ACHN (cell line): ENCODE results near the gene ALPK1.
A peak's percentile ranks its signal among the peaks of the same experiment; 100 is the strongest.
"Not testable (repeated sequence)": the region's sequence is repeated elsewhere in the genome, so short reads cannot be mapped to it uniquely, and the experiment has no call there.

Experiments
- DNase-seq: peaks from one replicate; pipeline ENCODE4 v3.0.0-alpha.2; 2015
- in situ Hi-C: cut with HindIII; loops from 2 replicates; pipeline ENCODE4 v1.10.0; 2017; ENCODE audit warnings: low sequenced_read_pairs, low pct_ligation_motif_present, low pct_unique_long_range_greater_than_20kb

The ALPK1 gene

DNA sequence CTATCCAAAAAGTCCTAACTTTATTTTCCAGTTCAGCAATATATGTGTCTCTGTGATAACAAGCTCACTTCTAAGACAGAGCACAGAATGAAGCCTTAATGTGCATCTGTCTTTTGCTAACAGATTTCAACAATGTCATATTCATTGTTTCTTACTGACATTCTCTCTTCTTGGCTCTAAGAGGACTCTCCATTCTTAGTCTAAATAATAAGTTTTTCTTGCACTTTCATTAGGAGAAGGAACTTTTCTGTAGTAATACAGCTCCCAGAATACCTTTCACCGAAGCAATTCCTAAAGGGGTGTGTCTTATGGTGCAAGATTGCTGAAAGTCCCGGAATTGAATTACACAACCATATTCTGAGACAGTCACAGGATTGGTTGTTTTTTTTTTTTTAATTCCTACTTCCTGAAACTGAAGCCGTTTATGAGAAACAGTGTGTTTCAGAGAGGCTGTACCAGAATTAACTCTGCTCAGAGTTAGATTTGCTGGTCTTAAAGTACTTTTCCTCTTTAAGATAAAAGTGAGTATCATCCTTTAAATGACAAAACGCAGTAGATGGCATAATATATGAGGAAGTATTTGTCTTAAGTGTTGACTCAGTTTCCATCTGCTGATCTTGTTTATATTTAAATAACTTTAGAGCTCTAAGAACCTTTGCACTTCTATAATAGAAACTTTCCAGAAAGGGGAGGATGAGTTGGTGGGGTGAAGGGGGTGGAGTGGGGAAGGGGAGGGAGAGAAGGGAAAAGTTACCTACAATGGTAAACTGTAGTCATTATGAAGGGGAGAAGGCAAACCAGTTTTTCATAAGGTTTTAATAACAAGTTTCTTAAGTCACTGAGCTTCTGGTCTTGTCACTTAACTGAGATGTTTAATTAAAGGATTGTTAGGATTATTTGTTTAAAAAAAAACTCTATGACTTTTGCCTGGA, at the start of gene ALPK1:
Gene ALPK1, plus strand, starts transcription at position 421 of the 932 bp plus-strand sequence.
- in situ Hi-C loops = no loop called here

DNA sequence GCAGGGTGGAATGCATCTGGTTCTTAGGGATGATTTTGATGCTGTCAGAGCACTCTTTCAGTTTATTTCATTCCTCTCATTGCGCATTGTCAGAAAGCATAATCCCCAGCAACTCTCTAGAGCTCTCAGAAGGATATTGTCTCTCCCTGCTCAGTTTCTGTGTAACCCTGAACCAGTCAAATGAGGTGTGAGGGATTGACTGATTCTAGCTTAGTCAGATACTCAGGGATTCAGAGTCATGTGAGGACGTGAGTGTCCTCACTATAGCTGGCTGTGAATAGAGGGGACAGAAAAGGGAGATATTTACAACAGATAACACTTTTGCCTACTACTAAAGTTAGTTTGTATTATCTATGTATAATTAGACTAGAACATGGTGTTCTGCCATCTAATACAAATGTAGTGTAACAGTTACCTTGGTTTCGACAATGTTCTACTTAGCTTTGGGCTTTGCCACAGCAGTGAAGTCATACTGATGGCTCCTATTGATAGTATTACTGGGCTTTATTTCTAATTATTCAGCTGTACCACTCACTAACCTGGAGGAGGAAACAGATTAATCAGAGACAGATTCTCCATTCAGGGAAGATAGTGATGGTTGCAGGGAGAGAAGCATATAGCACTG, 46.0 kb upstream of the ALPK1 start:
- no peak for DNase-seq

More for the DNA sequence above, at the start of gene ALPK1:
- DNase-seq = peak; percentile 88

DNA sequence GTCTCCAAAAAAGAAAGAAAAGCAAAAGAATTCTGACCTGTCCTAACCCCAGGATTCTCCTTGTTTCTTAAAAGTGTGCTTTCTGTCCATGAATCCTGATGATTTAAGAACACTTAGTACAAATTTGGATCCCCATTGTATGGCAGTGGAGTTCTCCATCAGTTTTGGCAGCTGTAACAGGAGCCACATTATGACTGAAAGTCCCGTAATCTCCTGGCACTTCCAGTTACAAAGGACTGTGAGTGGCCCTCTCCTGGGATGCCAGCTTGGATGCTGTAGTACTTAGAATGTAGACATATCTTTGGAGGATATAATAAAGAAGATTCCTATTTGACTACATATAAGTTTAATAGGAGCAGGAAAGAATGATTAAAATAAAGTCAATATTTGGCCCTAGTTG, 44.9 kb upstream of the ALPK1 start:
- DNase-seq = no peak
- in situ Hi-C loops = no loop called here

More for the DNA sequence above, 46.0 kb upstream of the ALPK1 start:
- in situ Hi-C loops = no loop called here

DNA sequence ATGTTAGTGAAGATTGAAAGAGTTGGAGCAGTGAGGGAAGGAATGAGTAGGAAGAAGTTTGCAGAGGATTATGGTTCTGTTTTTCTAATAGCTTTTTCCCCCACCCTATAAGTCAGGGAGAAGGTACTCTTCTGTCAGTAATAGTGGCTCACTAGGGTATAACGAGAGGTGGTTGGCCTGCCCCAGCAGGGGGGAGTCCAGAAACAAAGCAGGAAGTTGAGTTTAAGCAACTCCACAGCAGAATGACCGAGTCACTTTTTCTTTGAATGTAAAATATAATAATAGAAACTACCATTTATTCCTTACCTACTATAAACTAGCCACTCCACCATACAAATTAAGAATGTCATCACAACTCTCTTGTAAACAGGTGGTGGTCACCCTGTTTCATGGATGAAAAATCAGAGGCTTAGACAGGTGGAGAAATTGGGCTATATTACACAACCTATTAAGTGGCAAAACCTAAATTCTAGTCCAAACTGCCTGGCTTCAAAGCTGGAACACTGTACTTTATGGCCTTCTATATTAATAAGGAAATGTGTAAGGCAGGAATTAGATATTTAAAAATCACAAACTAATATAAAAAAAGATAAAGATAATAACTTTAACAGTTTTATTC, 43.7 kb upstream of the ALPK1 start:
- in situ Hi-C loops = no loop called here
- DNase-seq = no peak

DNA sequence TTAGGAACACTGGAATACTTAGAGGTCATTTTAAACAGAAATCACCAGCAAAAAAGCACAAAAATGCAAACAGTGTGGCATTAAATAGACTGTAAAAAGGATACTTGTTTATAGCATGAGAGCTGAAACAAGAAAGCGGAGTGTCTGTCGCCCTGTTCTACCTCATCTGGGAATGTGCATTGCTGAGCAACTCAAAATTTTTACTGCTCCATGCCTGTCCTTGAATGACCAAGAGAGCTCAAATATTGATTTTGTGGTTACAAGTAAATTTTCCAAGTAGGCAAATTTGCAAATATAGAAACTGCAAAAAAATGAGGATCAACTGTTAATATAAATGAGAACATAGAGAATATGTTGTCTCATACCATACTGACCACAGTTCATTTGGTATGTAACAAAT, 40.1 kb upstream of the ALPK1 start:
- in situ Hi-C loops = no loop called here
- no peak for DNase-seq

DNA sequence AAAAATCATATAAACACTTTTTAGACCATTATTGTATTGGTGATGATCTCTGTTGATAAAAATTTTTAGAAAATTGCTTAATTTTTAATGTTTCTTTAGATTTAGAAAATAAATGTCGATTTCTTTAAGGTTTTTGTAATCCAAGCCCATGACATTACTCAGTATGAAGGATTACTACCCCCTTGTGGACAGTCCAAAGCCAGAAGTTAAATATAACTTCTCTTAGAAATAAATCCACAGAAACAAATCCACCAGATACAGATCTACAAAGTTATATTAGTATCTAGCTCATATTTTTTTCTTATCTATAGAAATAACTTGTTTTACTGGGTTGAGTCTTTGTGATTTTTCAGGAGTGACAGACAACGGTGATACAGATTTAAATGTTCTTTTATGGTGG, 30.3 kb upstream of the ALPK1 start:
- in situ Hi-C loops = no loop called here
- peak; percentile 38 for DNase-seq

DNA sequence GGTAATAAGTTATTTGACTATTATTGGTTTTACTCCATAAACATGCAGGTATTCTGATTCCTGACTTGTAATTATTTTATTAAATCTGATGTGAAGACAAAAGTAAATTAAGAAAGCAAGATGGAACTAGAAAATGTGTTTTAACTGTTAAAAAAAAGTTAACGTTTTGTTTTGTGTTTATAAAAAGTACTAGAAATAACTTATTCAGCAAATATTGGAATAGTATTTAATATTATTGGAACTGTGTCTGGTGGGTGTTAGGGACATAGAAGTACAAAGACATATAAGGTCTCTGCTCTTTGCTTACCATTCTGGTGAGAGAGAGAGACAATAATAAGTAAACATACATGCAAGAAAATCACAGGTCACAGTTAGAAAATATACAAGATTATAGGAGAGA, 27.1 kb upstream of the ALPK1 start:
- no peak for DNase-seq
- in situ Hi-C loops = no loop called here

DNA sequence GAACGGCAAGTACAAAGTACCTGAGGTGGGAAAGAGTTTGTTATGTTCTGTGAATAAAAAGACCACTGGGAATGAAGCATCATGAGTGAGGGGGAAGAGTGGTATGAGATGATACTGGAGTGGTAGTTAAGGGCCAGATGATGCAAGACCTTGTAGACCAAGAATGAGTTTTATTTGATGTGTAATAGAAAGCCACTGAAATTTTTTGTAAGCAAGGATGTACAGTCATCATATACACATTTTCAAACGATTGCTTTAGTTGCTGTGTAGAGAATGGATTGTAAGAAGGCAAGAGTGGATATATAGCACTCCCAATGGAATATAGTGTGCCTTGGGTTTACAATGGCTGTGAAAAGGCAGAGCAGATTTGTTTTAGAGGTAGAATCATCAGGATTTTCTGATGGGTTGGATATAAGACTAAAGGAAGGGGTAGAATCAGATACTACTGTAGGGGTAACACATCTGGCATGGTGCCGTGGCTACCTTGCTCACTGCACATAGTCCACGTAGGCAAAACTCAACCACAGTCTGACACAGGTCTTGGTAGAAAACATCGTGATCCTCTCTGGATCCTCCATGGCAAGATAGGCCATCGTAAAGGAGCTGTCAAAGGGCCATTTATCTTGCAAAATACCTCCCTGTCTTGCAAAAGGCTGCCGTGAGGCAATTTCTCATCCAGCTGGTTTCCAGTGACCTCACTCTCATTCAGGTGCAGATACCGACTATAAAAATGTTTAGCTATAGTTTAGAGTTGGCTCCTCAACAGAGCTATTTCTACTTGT, 26.3 kb upstream of the ALPK1 start:
- in situ Hi-C loops = no loop called here
- no peak for DNase-seq

DNA sequence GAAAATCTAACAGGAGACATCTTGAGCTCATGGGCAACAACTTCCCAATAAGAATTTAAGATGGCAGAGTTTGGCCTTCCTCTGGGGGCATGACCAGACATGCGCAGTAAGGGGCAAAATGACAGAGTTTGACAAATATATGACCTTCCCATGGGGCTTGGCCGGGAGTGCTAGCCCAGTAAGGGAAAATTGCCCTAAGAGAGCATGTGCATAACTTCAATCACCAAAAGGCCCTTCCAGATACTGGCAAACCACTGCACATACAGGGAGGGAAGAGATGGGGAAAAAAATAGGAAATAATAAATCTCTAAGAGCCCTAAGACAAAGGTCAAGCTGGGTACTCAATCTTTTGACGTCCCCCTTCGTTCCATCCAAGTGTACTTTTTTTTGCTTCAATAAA, 24.9 kb upstream of the ALPK1 start:
- in situ Hi-C loops = no loop called here

DNA sequence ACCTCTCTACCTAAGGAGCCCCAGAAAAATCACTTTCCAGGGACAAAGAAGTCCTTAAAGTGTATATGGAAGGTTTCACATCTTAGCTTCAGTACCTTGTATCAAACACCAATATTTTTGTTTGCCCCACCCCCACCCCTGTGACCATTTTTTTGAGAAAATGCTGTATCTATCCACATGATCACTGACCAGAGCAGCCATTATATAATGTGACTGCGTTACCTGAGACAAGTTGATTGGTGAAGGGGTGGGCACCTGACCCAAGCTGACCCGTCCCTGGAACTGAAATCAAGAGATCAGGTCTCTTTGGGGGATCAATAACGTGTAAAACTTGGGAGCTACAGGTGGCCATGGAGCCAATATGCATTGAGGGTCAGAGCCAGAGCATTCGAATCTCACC, 22.2 kb upstream of the ALPK1 start:
- DNase-seq = no peak
- in situ Hi-C loops = no loop called here

More for the DNA sequence above, 24.9 kb upstream of the ALPK1 start:
- no peak for DNase-seq

DNA sequence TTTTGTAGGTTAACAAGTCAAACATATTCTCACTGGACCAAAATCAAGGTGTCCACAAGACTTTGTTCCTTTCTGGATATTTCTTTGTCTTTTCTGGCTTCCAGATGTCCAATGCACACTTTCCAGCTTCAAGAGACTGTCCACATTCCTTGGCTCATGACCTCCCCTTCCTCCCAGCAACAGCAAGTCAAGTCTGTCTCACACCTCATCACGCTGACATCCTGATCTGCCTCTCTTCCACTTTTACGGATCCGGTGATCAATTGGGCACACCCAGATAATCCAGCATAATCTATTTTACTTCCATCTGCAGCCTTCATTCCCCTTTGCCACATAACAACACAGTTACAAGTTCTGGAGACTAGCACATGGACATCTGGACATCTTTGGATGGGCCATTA, 21.1 kb upstream of the ALPK1 start:
- in situ Hi-C loops = no loop called here
- DNase-seq = no peak

DNA sequence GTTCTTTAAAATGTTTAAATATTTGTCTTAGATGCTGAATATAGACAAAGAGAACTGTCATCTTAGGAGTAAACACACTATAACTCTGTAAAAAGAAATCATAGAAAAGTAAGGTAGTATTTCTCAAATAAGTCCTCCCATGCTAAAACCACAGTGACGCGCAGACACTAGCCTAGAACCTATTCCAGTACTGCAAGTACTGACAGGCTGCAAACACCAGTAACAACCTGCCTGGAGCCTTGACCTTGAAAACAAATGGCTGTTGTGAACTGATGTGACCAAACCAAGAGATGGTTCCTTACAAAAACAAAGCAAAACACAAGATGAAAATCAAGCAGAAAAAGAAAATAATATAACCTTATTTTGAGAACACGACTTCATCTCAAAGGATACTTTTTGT, 19.9 kb upstream of the ALPK1 start:
- no peak for DNase-seq
- in situ Hi-C loops = no loop called here

DNA sequence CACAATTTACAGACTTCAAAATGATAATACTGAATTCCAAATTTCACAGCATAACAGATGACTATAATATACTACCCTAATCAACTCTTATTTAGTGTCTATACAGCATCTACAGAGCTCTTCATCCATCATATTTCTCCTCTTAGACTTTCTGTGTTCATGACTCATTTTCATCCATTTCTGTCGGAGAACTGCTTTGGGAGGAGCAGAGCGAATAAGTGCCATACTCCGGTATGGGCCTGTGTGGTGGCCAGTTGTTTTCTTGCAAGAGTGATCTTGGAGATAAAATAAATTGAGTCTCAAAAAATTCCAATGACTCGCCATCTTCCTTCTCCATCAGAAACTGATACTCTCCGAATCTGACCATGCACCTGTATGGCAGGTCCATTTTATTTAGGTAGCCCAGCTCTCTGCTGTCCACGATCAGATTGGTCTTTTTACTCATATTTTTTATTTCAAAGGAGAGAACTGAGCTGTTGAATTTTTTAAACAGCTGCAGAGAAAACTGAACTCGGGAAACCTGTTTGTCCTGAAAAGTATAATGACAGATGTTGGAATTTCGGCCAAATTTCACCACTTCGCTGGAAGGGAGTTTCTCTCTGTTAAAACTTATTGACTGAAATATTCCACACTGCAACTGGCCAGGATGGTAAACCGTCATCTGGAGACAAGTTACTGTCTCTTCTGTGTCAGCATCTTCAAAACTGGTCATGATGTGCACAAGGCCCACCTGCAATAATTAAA, 19.3 kb upstream of the ALPK1 start:
- in situ Hi-C loops = no loop called here
- no peak for DNase-seq

DNA sequence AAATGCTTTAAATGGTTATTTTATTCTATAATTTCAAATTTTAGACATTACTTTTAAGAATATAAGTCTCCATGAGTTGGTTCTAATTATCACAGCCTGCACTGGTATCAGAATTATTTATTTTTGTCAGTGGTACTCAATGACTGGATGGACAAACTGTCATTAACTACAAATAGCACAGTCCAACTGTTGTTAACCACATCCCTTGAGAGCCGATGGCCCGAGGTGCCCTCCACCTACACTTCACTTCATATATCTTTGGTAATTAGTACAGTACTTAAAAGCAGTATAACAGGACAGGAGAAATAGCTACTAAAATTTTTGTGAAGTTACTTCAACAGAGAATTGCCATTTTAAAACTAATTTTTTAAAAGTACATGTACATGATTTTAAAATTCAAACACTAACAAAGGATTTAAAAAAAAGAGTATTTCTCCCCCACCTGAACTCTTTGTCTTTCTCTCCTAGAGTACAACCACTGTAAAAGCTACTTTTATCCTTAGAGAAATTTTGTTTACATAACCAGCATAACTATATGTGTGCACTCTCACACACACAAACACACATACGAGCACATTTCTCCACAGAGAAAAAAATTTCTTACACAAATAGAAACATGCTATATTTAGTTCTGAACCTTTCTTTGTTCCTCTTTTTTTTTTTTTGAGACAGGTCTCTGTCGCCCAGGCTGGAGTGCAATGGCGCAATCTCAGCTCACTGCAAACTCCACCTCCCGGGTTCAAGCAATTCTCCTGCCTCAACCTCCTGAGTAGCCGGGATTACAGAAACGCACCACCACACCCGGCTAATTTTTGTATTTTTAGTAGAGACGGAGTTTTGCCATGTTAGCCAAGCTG, 17.9 kb upstream of the ALPK1 start:
- in situ Hi-C loops = no loop called here
- no peak for DNase-seq

DNA sequence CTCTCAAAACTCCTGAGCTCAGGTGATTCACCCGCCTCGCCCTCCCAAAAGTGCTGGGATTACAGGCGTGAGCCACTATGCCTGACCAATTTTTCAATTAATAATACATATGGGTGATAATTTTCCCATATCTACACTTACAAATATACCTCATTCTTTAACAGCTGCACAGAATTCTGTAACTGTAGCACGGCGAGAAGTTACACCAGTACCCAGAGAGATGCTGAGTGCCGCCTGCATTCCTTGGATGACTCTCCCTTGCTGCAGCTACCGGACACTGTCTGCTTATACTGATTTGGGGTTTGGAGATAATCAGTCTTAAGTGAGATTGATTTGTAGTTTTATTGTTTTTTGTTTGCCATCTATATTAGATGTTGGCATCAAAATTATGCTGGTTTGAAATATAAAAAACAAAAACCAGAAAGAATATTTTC, 17.3 kb upstream of the ALPK1 start:
- DNase-seq = no peak
- in situ Hi-C loops = no loop called here

DNA sequence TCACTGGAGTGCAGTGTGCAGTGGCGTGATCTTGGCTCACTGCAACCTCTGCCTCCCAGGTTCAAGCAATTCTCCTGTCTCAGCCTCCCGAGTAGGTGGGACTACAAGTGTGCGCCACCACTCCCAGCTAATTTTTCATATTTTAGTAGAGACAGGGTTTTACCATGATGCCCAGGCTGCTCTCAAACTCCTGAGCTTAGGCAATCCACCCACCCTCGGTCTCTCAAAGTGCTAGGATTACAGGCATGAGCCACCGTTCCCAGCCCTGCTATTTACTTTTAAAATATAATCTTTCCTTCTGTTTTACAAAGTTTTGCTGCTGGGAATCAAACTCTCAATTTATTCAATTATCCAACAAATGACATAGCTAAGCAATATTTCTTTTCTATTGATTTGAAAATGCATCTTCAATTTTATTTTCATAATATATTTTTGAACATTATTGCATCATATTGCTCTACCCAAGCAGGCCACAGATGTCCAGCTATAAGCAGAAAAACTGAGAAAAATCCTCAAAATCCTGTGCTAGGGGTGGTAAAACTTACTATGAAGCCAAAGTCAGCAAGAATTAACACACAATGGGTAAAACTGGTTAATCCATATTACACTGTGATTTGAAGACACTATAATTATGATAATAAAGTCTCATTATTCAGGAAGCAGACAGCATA, 16.6 kb upstream of the ALPK1 start:
- no peak for DNase-seq
- in situ Hi-C loops = no loop called here

DNA sequence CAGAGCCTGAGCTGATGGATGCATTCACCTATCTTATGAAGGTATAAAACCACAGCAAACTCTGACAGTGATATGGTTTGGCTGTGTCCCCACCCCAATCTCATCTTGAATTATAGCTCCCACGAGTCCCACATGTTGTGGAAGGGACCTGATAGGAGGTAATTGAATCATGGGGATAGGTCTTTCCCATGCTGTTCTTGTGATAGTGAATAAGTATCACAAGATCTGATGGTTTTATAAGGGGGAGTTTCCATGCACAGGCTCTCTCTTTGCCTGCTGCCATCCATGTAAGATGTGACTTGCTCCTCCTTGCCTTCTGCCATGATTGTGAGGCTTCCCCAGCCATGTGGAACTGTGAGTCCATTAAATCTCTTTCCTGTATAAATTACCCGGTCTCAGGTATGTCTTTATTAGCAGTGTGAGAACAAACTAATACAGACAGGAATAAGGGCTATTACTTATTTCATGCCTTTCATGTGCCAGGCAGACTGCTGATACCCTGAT, 15.2 kb upstream of the ALPK1 start:
- in situ Hi-C loops, DNase-seq: not testable (repeated sequence)
